ENCODE measurements around the gene KDM6A.
"Not testable (repeated sequence)": the region's sequence is repeated elsewhere in the genome, so short reads cannot be mapped to it uniquely, and the experiment has no call there.

KDM6A gene

DNA sequence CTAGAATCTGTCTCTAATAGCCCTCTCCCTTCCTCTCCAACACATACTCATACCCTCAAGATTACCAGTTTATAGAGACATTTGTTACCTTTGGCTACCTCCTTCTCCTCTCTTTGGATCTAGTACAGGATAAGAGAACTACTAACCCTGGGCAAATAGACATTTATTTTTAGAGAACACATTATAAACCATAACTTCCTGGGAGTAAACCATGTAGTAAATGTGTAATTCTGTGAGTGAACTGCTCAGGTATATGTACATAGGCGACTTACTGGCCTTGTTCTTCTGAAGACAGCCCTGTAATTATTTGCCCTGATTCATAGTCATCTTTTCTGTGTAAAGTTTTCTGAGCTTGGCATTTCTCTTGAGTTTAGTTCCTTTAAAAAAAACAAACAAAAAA is 94.2 kb downstream of the KDM6A start:
- DNase-seq, result no peak

GRCh38 chrX:44970709-44971108 is 97.7 kb downstream of the KDM6A start:
- DNase-seq, result no peak

GRCh38 chrX:44971674-44972073 is 98.7 kb downstream of the KDM6A start:
- no peak for DNase-seq

DNA sequence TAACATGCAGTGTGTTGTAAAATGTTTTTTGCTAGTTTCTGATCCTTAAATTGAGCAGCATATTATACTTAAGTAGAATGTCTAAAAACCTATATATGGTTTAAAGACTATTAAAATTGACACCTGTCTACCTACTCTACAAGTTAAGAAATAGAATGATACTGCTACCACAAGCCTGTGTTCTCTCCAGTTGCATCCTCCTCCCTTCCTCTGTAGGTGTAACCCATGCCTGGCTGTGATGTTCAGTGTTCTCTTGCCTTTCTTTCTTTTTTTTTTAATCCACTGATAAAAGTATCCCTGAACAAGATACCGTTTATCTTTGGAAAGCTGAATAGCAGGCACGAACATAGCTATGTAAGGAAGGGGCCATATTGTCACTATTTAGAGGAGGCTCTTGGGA is 99.1 kb downstream of the KDM6A start:
- DNase-seq, result no peak

GRCh38 chrX:44973420-44973932 is 100.5 kb downstream of the KDM6A start:
- no peak for DNase-seq

DNA sequence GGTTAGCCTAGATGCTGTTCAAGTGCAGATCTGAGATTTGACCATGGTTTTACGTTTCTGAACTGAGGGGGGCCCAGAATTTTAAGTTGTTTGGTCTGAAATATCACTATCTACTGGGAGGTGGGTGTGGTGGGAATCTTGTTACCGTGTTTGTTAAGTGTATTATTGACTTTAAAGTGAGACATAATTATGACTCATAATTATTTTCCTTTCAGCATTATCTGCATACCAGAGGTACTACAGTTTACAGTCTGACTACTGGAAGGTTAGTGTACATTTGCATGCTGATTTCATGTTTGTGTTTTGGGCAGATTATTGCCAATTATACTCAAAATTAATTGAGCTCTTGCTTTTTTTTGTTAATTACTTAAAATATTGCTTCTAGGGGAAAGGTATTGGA is 101.5 kb downstream of the KDM6A start:
- DNase-seq, result no peak

- no peak for DNase-seq
Measured at GRCh38 chrX:44975666-44976263, 102.8 kb downstream of the KDM6A start.

DNA sequence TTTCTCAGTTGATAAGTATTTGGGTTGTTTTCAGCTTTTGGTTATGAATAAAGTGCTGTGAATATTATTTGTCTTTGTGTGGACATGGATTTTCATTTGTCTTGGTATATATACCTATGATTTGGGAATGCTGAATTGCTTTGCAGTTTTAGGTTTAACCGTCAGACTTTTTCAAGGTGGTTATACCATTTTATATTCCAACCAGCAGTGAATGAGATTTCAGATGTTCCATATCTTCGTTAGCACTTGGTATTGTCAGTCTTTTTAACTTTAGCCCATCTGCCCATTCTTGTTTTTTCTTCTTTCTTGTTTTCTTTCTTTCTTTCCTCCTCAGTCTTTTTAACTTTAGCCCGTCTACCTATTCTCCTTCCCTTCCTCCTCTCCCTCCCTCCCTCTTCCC is 106.0 kb downstream of the KDM6A start:
- DNase-seq, result no peak

DNA sequence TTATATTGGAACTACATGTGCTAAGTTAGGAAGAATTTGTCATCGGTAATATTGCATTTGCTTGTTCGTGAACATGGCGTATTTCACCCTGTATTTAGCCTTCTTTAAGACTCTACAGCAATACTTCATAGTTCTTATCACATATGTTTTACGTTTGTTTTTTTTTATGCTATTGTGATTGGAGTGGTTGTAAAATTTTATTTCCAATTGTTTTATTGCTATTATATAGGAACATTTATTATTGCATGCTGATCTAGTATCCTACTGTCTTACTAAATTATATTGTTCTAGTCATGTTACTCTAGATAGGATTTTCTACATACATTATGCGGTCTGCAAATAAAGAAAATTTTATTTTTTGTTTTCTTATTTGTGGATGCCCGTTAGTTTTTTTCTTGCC is 107.4 kb downstream of the KDM6A start:
- DNase-seq, result no peak

DNA sequence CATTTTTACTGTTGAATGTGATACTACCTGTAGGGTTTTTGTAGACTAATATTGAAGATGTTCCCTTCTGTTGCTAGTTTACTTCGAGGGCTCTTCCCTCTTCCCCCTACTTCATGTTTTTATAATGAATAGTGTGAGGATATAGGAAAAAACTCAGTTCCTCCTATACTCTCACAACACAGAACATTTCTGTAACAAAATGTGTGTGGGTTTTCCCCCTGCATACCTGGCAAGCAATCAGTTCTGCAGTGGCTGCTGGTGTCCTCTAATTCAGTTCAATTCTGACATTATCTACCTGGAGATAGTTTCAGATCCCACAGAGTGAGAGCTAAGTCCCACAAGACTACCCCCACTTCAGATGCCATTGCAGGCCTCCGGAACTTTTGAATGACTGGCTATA is 107.9 kb downstream of the KDM6A start:
- no peak for DNase-seq

DNA sequence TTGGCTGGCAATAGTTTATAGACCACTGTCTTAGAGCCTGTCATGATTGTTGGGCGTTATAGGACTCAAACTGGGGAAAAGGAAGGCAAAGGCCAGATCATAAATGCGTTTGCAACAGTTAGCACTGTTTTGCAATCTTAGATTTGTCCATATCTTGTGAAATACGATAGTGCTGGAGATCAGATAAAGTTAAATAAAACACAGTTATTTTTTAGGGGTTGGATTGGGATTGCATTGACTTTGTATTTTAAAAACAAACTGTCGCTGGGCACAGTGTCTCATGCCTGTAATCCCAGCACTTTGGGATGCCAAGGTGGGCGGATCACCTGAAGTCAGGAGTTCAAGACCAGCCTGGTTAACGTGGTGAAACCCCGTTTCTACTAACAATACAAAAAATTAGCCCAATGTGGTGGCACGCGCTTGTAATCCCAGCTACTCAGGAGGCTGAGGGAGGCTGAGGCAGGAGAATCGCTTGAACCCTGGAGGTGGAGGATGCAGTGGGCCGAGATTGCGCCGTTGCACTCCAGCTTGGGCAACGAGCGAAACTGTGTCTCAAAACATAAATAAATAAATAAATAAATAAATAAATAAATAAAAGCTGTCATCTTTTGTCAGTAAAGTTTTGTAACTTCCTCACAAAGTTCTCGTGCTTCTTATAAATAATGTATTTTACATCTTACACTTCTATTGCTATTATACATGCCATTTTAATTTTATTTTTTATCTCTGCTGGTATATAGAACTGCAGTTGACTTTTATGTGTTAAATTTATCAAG is 117.2 kb downstream of the KDM6A start:
- no peak for DNase-seq

GRCh38 chrX:44992775-44993174 is 119.8 kb downstream of the KDM6A start:
- DNase-seq, result no peak

- DNase-seq, result no peak
Measured at GRCh38 chrX:44996277-44996676, 123.3 kb downstream of the KDM6A start.

DNA sequence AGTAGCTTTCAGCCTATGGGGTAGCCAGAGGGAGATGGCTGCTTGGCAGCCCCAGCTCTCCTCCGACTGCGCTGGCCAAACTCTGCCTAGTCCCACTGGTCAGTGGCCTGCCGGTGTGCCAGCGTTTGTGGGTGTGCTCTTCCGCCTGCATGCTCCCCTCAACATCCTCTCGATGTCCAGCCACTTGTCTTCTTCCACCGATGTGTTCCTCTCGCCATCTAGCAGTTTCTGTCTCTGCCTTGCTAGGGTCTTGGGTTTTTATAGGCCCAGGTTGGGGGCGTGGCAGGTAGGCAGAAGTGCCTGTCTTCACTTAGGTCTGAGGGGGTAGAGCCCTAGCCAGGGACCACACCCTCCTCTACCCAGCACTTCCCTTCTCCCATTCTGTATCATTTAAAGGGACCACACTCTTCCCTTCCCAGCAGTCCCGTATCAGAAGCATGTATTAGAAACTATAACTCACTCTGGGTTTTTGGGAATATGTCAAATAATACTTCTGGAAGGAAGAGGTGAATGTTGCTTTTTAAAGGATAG is 124.4 kb downstream of the KDM6A start:
- no peak for DNase-seq

DNA sequence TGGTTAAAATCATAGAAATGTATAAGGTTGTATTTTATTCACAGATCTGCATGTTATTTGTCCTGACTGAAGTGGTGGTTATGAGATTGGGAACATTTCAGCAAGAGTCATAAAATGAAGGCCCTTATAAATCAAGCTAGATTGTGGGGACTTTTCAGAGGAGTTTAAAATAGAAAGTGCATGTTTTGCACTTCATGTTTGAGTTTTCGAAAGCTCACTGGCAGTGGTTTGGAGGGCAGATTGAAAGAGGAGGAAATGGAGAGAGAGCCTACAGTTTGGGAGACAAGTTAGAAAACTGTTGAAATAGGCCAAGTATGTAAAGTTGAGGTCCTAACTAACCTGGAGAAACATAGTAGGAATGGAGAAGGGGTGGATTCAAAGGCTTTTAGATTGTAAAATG is 124.9 kb downstream of the KDM6A start:
- DNase-seq, result no peak

DNA sequence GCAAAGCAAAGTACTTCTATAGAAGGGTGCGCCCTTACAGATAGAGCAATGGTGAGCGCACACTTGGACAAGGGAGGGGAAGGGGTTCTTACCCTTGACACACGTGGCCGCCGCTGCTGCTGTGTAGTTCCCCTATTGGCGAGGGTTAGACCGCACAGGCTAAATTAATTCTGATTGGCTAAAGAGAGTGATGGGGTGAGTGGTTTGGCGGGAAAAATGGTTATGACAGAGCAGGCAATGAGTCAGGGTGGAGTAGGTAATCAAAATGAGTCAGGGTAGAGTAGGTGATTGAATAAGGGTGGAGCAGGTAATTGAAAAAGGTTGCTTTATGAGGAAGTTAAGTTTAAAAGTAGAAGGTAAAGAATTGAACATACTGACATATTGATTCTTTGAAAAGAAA is 126.2 kb downstream of the KDM6A start:
- not testable (repeated sequence) for DNase-seq

DNA sequence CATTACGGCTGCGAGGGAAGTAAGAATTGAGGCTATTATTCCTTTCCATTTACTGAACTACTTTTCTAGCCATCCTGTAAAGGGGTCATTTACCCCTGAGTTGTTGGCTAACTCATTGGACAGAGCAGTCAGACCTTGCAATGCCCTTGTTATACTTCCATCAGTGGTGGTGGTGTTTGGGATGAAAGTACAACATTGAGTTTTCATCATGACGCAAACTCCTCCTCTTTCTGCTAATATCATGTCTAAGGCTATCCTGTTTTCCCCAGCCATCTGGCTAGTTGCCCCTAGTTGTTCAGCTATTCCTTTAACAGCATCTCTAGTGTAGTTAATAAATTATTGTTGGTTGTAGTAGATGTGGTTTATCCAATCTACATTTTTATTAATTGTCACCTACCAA is 126.9 kb downstream of the KDM6A start:
- not testable (repeated sequence) for DNase-seq

GRCh38 chrX:45001048-45001447 is 128.1 kb downstream of the KDM6A start:
- no peak for DNase-seq

DNA sequence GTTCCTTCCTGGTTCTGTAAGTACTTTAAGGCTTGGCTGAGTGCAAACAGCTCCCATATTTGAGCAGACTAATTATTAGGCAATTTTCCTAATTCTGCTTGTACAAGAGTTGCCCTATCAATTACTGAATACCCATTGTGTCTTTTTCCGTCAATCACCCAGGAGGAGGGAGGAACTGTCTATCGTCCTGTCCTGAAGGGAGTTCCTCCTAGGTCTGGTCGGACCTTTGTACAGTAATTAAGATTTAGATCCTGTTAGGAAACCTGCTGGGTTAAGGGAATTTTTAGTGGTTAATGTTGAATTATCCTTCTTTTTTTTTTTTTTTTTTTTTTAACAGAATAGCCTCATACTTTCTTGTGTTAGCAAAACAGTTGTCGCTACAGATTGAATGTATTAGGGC is 130.1 kb downstream of the KDM6A start:
- DNase-seq, result no peak

- no peak for DNase-seq
Measured at GRCh38 chrX:45006002-45006800, 133.2 kb downstream of the KDM6A start.

GRCh38 chrX:45007598-45007997 is 134.6 kb downstream of the KDM6A start:
- no peak for DNase-seq

DNA sequence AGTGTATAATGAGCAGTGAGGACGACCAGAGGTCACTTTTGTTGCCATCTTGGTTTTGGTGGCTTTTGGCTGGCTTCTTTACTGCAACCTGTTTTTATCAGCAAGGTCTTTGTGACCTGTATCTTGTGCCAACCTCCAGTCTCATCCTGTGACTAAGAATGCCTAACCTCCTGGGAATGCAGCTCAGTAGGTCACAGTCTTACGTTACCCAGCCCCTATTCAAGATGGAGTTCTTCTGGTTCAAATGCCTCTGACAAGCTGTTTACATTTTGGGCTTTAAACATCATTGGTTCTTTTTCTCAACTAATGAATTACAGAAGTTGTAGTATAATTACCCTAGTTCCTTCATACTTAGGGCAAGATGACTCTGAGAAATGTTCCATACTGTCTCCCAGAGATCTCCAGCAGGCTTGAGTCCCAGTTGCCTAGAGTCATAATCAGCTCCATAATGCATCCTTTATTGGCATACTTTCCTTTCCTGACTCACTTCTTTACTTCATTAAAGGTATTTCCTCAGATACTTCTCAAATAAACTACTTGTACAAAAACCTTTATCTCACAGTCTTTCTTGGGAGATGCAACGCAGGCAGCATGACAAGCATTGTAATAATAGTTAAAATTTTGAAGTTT is 136.5 kb downstream of the KDM6A start:
- DNase-seq, result no peak

- DNase-seq, result no peak
Measured at GRCh38 chrX:45011131-45011530, 138.1 kb downstream of the KDM6A start.
